GM19025 (cell line): ENCODE results near the gene RASSF8.
A peak's percentile ranks its signal among the peaks of the same experiment; 100 is the strongest.

Experiments used
- ATAC-seq: cut with Tn5 transposase; IDR thresholded peaks from one replicate; pipeline ENCODE4 v1.9.1; 2021; ENCODE audit warnings: mild to moderate bottlenecking, low read depth, moderate library complexity; ENCODE audit not compliant: unreplicated experiment

The RASSF8 gene, protein sequence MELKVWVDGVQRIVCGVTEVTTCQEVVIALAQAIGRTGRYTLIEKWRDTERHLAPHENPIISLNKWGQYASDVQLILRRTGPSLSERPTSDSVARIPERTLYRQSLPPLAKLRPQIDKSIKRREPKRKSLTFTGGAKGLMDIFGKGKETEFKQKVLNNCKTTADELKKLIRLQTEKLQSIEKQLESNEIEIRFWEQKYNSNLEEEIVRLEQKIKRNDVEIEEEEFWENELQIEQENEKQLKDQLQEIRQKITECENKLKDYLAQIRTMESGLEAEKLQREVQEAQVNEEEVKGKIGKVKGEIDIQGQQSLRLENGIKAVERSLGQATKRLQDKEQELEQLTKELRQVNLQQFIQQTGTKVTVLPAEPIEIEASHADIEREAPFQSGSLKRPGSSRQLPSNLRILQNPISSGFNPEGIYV

DNA sequence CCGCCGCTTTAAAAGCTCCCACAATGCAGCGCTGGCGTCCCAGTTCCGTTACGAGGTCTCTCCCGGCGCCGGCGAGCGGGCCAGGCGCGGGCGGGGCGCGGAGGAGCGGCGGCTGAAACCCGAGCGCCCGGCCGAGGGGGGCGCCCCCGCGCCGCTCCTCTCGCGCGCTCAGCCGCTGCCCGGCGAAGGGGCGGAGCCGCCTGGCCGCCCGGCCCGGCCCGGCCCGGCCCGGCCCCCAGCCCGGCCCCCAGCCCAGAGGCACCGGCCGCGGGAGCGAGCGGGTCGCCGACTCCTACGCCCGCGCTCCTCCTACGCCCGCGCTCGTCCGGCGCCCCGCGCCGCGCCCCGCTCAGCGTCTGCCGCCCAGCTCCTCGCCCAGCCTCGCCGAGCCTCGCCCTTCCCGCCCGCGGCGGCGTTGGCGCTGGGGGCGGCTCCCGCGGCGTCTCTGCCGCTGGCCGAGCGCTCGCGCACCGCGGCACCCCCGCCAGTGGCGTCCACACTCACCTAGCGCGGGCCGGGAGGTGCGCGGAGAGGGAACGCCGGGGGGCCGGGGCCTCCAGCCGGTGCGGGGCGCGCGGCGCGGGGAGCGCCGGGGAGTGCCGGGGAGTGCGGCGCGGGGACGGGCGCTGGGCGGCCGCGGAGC lies at the start of gene RASSF8:
Gene RASSF8, plus strand, starts transcription at position 255 of the 643 bp plus-strand sequence. CDS start 96,662 bp downstream, outside the sequence.
- ATAC-seq, result peak; percentile 87

DNA sequence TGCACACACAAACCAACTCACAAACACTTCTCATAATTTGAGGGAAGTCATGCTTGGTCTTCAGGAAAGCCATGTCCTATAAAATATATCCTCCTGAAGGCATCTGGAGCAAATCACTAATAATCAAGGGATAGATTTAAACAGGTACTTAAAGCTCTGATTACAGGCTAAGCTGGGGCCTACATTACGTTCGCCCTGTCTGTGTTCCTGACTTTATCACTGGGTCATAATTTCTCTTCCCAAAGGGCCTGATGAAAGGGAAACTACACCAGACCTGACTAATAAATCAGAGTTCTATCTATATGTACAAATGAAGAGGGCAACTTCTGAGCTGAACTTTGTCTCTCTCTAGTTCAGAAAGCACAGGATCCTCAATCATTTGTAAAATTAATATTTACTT lies 43.9 kb upstream of the RASSF8 start:
- ATAC-seq, result no peak

DNA sequence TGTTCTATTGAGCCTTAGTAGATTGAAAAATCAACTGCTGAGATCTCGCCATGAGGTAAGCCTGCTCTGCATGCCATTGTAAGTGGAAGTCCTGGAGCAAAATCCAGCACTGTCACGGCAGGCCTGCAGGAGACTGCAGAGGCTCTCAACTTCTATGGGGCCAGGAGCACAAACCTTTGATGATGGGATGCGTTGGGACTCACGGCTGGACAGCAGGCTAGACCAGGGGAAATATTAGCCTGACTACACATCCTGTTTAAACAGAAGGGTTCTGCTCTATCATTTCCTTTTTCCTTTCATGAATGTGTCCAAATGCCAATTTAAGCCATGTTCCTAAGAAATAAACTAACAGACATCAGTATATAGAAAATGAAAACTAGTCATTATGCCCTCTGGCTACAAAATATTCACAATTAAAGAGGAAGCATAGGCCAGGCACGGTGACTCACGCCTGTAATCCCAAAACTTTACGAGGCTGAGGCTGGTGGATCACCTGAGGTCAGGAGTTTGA lies 33.9 kb upstream of the RASSF8 start:
- no peak for ATAC-seq

DNA sequence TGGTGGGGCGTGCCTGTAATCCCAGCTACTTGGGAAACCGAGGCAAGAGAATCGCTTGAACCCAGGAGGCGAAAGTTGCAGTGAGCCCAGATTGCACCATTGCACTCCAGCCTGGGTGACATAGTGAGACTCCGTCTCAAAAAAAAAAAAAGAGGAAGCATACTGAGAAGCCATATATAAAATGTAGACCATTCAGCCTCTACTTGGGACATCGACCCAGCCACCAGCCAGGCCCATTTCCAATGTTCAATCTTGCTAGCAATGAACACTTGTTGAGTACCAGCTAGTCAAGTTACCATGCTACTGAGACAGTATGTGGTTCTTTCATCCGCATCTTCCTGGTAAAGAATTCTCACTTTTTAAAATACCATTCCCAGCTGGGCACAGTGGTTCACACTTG lies 33.4 kb upstream of the RASSF8 start:
- ATAC-seq, result no peak

DNA sequence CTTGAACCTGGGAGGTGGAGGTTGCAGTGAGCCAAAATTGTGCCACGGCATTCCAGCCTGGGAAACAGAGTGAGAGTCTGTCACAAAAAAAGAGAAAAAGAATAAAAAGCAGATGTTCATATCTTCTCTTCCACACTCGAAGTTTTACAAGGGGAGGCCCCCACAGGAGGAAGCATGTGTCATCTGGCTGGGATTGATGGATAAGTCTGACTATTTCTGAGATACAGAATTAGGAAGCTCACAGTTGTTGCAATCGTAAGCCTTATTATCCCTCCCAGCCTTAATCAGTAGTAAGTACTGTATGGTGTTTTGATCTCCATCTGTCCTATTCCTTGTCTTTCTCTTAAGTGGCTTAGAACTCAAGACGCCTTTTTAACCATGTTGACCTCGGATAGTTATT lies 31.9 kb upstream of the RASSF8 start:
- ATAC-seq, result no peak

DNA sequence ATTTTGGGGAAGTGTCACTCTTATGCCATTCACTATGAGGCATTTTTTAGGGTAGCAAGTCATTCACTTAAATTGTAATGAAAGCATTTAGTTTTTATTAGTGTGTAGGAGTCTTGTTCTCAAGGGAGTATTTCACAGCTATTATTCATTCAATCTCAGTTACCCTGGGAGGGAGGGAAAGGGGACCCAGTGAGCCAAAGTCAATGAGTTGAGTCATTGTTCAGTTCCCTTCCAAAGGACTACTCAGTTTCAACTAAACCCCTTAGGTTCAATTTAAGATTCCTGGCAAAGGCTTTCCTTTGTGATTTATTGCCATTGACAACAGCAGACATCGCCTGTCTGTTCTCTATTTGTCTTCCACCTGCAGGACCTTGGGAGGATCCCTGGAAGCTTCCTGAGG lies 29.3 kb upstream of the RASSF8 start:
- no peak for ATAC-seq

DNA sequence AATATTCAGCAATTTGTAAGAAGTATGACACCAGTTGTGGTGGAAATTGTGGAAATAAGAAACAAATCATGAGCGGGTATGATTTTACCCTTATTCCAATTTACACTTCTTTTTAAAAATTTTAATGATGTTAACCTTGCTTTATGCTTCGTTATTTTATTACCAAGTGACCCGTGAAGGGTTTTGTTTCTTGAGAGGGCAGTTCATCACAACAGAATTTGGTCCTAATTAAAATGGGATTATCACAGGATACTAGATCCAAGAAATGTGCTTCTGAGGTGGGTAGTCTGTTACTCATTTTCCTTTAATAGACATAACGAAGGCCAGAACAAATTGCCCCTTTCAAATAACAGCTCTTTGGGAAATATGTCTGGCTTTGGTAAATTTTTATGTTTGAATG lies 25.5 kb upstream of the RASSF8 start:
- ATAC-seq, result no peak

DNA sequence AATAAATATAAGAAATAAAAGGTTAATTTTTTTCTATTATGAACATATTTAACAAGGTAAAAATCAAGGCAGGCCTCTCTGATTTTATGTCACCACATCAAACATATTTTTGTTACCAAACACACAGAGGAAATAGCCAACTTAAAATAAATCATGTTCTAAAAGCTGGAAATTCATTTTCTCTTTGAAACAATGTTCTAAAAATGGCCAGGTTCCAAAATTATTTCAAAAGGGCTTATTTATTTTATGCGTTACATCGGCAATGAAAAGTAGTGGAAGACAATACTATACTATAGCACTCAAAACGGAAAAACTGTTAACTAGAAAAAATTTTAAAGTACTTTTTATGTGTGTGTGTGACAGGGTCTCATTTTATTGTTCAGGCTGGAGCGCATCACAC lies 24.0 kb upstream of the RASSF8 start:
- no peak for ATAC-seq

DNA sequence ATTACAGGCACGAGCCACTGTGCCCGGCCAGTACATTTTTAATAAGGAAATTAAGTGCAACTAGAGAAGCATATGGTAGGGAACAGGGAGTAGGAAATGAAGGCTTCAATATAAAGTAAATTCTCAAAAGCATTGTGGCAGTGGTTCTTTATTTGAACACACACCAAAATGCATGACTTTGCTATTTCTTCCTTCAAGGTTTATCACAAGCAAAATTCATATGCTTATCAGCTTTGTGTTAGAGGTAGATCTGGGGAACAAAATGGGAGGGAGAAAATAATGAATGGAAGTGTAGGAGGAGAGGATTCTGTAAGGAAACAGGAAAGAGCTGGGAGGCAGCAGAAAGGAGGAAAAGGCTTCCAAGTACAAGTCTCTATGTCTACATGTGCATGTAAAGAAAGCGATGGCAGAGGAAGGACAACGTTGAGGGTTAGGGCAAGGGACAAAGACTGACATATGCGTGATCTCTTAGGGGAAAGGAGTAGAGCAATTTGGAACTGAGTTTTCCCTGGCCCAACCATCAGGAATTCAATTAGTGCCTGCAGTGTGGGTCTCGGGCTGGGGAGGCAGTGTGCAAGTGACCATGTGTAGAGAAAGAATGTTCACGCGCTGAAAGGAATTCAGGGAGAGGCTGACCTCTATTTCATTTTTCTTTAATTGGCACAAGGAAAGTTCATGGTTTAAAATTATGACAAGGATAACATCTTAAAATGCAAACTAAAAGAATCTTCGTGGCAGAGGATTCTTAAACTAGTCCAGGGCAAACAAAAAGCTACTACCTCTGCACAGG lies 22.9 kb upstream of the RASSF8 start:
- no peak for ATAC-seq

DNA sequence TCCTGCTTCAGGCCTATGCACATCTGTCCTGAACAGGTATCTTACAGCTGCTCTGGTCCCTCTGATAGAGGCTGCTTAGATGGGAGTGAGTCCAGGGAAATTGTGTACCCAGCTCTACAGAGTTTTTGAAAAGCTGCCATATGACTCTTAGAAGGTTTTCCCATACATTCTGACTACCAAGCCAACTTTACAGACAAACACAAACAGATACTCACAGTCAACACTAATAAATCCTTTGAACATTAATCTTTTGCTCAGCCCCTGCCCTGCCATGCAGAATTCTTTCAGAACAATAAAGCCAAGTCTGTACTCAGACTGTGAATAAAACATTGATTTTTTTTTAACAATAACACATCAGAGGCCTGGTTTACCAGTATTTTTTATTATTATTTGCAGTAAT lies 21.4 kb upstream of the RASSF8 start:
- no peak for ATAC-seq

DNA sequence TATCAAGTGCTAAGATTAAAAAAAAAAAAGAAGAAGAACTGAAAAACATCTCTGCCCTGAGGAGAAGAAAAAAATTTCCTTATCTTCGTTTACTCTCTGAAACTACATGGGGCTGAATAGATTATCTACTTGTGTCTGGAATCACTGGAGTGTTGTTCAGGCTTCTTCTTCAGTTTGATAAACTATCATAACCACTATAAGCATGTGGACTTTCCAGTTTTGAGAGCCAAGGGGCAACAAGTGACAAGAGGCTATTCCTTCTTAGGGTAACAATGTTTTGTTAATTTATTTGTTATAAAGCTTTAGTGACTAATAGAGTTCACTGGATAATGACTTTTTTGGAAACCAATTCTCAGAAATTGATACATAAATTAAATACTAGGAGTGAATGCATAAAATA lies 19.9 kb upstream of the RASSF8 start:
- no peak for ATAC-seq

DNA sequence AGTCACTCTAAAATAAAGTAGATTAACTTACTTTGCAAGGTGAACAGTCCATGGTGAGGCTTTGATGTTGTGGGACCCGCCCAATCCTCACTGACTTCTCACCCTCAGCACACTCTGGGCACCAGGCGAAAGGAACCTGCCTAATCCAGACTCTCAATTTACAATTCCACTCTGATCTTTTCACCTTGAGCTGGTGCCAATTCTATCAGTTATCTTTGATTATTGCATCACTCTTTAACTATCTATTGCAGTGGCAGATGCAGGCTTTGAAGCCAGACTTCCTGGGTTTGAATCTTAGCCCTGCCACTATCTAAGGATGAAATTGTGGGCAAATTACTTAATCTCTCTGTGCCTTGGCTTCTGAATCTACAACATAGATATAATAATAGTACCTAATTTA lies 18.9 kb upstream of the RASSF8 start:
- ATAC-seq, result no peak

DNA sequence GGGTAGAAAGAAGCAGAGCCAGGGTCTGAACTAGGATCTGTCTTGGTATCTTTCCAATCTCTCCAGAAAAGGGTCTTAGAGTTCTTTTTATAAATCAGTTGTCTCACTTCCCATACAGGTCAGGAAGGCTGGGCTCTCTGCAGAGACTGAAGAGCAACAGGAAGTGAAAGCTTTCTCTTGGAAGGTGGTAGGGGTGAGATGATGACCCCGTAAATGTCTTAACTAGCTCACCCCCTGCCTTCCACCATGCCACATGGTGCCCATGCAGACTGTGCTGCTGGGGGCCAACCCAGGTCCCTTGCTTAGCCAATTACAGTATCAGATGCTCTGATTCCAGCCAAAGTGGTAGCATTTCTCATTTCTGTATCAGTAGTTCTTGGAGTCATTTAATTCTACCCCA lies 17.6 kb upstream of the RASSF8 start:
- no peak for ATAC-seq

DNA sequence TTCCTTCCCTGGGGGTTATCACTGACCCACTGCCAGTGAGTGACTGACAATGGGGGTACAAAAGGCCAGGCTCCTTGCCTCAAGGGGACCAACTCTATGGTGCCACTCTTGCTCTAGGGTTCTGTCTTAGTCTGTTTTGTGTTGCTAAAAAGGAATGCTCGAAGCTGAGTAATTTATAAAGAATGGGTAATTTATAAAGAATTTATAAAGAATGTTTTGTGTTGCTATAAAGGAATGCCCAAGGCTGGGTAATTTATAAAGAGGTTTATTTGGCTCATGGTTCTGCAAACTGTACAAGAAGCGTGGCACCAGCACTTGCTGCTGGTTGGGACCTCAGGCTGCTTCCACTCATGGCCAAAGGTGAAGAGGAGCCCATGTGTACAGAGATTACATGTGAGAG lies 15.8 kb upstream of the RASSF8 start:
- no peak for ATAC-seq

DNA sequence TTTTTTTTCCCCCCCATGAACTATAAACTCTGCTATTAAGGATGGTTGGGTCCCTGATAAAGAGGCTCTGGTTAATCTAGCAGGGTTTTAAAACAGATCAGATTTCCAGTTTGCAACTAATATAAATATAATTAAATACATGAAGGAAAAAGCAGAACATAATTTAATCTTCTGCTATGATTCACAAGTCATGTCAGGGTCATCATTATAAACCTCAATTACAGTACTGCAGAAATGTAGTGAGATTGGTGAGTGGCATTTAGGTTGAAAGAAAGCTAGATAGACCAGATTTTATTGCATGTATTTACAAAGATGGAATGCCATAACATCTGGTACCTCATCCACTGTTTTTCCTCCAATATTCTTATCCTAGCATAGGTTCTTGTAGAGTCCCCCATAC lies 14.5 kb upstream of the RASSF8 start:
- ATAC-seq, result no peak

DNA sequence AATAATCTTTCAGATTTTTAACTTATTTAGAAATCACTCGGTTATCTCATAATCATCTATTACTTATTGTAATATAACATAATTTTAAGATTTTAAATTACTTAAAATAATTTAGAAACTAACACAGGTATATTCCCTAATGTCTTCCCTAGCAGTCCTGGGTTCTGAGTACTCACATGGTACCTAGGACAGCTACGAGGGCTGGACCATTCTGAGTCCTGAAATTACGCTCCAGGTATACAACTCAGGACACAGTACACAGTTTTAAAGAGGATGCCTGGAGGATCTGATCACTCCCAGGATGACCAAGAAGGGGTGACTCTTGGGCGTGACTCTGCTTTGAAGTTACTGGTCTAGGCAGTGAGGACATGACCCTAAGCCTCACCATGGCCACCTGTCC lies 9.1 kb upstream of the RASSF8 start:
- ATAC-seq, result no peak

DNA sequence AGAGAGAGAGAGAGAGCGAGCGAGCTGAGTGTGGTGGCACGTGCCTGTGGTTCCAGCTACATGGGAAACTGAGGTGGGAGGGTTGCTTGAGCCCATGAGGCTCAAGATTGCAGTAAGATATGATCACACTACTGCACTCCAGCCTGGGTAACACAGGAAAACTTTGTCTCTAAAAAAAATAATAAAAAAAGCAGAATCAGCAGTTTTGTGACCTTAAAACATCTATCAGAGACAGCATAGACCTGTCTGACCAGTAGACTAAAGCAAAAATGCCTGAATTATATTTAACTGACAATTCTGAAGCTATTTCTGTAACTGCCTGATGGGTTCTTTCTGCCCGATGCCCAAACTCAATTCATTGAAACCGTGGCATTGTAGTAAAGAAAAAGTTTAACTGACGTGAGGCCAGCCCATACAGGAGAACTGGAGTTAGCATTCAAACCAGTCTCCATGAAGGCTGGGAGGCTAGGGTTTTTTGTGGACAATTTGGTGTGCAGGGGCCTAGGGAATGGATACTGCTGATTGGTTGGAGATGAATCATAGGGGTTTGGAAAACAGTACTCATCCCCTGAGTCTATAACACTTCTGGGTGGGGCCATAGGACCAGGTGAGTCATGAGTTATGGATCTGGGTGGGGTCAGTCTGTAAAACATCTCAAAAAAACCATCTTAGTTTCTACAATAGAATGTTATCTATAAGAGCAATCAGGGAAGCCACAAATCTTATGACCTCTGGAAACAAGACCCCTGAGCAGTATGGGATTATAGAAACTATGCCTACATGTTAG lies 8.0 kb upstream of the RASSF8 start:
- no peak for ATAC-seq

DNA sequence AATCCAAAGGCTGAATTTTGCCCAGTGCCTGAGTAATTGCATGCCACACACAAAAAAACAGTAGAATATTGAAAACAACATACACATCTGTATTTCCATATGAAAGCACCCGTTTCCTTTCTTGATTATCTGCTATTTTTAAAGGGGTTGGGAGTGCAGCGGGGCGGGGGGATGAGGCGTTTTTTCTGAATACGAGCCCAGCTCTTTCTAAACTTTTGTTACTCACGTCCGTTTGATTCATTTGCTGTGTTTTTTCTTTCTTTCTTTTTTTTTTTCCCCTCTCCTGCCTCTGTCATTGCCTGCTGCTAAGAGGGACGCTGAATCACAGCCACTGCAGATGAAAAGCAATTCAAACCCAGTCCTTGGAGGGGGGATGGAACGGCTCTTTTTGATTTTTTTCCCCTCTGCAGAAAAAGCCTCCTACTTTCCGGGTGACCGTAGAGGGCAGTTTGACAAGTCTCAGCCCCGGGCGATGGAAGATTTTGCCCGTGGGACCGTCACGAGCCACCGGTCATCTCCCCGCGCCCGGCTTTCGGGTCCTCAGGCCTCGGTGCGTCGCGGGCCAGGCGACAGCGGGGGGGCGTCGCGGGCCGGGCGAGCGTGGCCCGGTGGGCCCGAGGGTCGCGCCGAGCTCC lies 572 bp upstream of the RASSF8 start:
- no peak for ATAC-seq

DNA sequence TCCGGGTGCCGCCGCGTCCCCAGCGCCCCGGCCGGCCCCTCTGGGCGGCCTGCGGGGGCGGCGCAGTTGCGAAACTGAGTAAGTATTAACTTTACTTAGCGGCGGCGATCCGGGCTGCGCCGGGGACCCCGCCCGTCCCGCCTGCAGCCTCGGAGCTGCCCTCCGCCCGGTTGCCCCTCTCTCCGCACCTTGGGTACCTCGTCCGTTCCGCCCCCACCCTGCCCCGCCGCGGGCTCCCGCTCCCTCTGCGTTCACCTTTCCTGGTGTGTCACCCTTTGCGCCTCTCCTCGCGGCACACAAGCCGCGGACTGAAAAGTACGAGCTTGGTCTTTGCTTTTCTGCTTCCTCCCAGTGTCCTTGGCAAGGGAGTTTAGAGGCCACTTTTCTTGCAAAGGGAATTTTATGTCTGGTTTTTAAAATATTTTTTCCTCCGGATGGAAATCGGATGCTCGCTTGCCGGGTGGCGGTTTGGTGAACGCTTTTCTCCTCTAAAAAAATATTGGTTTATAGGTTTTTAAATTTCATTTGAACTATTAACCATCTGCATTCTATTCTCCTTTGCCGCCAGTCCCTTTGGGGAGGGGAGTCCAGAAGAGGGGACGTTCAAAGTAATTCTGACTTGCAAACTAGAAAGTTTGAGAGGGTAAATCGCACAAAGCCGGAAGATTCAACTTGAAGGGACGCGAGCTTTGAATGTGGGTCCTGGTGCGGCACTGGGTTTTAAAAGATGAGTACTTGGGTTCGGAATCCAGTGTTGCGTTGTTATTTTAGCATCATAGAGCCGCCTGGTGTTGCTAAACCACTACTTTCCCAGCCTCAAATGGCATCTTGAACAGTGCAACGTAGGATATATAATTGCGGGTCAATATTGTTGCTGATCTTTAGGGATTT lies 834 bp downstream of the RASSF8 start:
- peak; percentile 29 for ATAC-seq
